ENCODE data around the gene INHBA. TPM values are rescaled to one million over a fixed set of nuclear protein-coding genes. Genes with fewer than 3 reads are reported as not detected.

The INHBA gene
- total and polyA plus RNA-seq, 2 donors (not counting 3 experiments of a cell fraction or from before 2014, with no cell fraction given): 22.9 to 23.2 TPM

GRCh38 chr7:41752615-41753014, 49.7 kb upstream of the INHBA start:
- H3K27me3 ChIP-seq (ENCODE audit: control insufficient read depth in 2 of 2, insufficient read depth in 2 of 2, low read length in 2 of 2): no peaks in the 10 kb centered on the region
- DNase-seq (ENCODE audit: low read depth, low spot score) (no peak), FAIRE-seq (no peak)
- H3K36me3 ChIP-seq (ENCODE audit: control insufficient read depth in 2 of 2, extremely low read depth in 1 of 2, insufficient read depth in 2 of 2, low read length in 2 of 2): no peaks in the 10 kb centered on the region
- ChIA-PET CTCF (no interaction called here), POLR2A (no interaction called here)
- H2AFZ ChIP-seq (ENCODE audit: low read depth, low read length): no peak overlapping the region
- H3K27ac ChIP-seq (ENCODE audit: insufficient read depth, low read depth, low read length): no peak overlapping the region
- TF ChIP-seq, protein P1, sequence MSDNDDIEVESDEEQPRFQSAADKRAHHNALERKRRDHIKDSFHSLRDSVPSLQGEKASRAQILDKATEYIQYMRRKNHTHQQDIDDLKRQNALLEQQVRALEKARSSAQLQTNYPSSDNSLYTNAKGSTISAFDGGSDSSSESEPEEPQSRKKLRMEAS (IDR thresholded peaks at IDR 0.05; ENCODE audit: insufficient read depth, insufficient read length): no peak
- dilution Hi-C loops (cut with MboI; ENCODE audit: extremely low pct_ligation_motif_present, low sequenced_read_pairs): no loop called here
- intact Hi-C loops (cut with micrococcal nuclease): no loop called here
- H3K4me1 ChIP-seq (ENCODE audit: control insufficient read depth, extremely low read depth, insufficient read depth, low read length): no peaks in the 10 kb centered on the region
- H3K9ac ChIP-seq (replicated peaks; ENCODE audit: extremely low read depth, insufficient read depth, low read length): no peak overlapping the region
- H3K9me3 ChIP-seq (replicated peaks; ENCODE audit: control insufficient read depth, insufficient read depth, low read length): no peaks in the 10 kb centered on the region
- H3K4me3 ChIP-seq (replicated peaks in 1 of 3; ENCODE audit: insufficient read depth in 1 of 3, low read depth in 1 of 3, low read length in 3 of 3): no peak overlapping the region
- no peaks in the 10 kb centered on the region for H3K9me1 ChIP-seq (replicated peaks; ENCODE audit: control insufficient read depth, extremely low read depth, insufficient read depth, low read length)
- H3K79me2 ChIP-seq (ENCODE audit: control insufficient read depth, insufficient read depth, low read length): no peaks in the 10 kb centered on the region
- BruUV-seq (replicated peaks): no TSS peak
- H4K20me1 ChIP-seq (replicated peaks; ENCODE audit: control insufficient read depth, extremely low read depth, insufficient read depth, low read length): no peaks in the 10 kb centered on the region
- H3K4me2 ChIP-seq (ENCODE audit: insufficient read depth, low read length): no peak overlapping the region

GRCh38 chr7:41750661-41751540, 48.0 kb upstream of the INHBA start:
- intact Hi-C loops (cut with micrococcal nuclease) (no loop called here), dilution Hi-C loops (cut with MboI; ENCODE audit: extremely low pct_ligation_motif_present, low sequenced_read_pairs) (no loop called here)
- no peak overlapping the region for H3K4me3 ChIP-seq (replicated peaks in 1 of 3; ENCODE audit: insufficient read depth in 1 of 3, low read depth in 1 of 3, low read length in 3 of 3)
- FAIRE-seq: no peak
- TF ChIP-seq JUN (IDR thresholded peaks at IDR 0.05; ENCODE audit: borderline replicate concordance, insufficient read depth, insufficient read length, low read depth) (no peak), MYC (IDR thresholded peaks at IDR 0.05; ENCODE audit: low read depth, low read length) (no peak), POLR2A (IDR thresholded peaks at IDR 0.05; ENCODE audit: low read depth, low read length) (no peak), POLR2AphosphoS5 (IDR thresholded peaks at IDR 0.05; ENCODE audit: insufficient read depth, low read depth, low read length) (no peak), CTCF (IDR thresholded peaks at IDR 0.05; ENCODE audit: extremely low read depth in 1 of 2, insufficient read depth in 1 of 2, low read depth in 1 of 2, low read length in 2 of 2) (no peak), GATA2 (IDR thresholded peaks at IDR 0.05; ENCODE audit: insufficient read depth, insufficient read length, low read depth, low read length) (no peak), FOS (IDR thresholded peaks at IDR 0.05; ENCODE audit: borderline replicate concordance, insufficient read depth, low read length) (no peak), EZH2 (IDR thresholded peaks at IDR 0.05; ENCODE audit: borderline replicate concordance, low read depth, low read length, severe bottlenecking) (no peak)
- TF ChIP-seq, protein P1 (IDR thresholded peaks at IDR 0.05; ENCODE audit: insufficient read depth, insufficient read length): no peak
- H3K9me3 ChIP-seq (replicated peaks; ENCODE audit: control insufficient read depth, insufficient read depth, low read length): no peaks in the 10 kb centered on the region
- H3K9ac ChIP-seq (replicated peaks; ENCODE audit: extremely low read depth, insufficient read depth, low read length): no peak overlapping the region
- no TSS peak for BruUV-seq (replicated peaks)
- CTCF ChIA-PET: no interaction called here
- no peak overlapping the region for H2AFZ ChIP-seq (ENCODE audit: low read depth, low read length)
- H3K4me2 ChIP-seq (ENCODE audit: insufficient read depth, low read length): no peak overlapping the region
- no peak overlapping the region for H3K27ac ChIP-seq (ENCODE audit: insufficient read depth, low read depth, low read length)
- H3K79me2 ChIP-seq (ENCODE audit: control insufficient read depth, insufficient read depth, low read length): no peaks in the 10 kb centered on the region
- no peaks in the 10 kb centered on the region for H3K36me3 ChIP-seq (ENCODE audit: control insufficient read depth in 2 of 2, extremely low read depth in 1 of 2, insufficient read depth in 2 of 2, low read length in 2 of 2)
- H3K9me1 ChIP-seq (replicated peaks; ENCODE audit: control insufficient read depth, extremely low read depth, insufficient read depth, low read length): no peaks in the 10 kb centered on the region
- no peaks in the 10 kb centered on the region for H3K27me3 ChIP-seq (ENCODE audit: control insufficient read depth in 2 of 2, insufficient read depth in 2 of 2, low read length in 2 of 2)
- no peaks in the 10 kb centered on the region for H4K20me1 ChIP-seq (replicated peaks; ENCODE audit: control insufficient read depth, extremely low read depth, insufficient read depth, low read length)
- POLR2A ChIA-PET: no interaction called here
- H3K4me1 ChIP-seq (ENCODE audit: control insufficient read depth, extremely low read depth, insufficient read depth, low read length): no peaks in the 10 kb centered on the region
- no peak for DNase-seq (ENCODE audit: low read depth, low spot score)
